ENCODE results near the gene HMGN2. TPM values are rescaled to one million over a fixed set of nuclear protein-coding genes. Genes with fewer than 3 reads are reported as not detected.

The HMGN2 gene
- polyA plus RNA-seq, 1 donor (not counting 4 experiments of a cell fraction or from before 2014, with no cell fraction given): 130 TPM

- Histone ChIP-seq H3K9me1 (ENCODE audit: control insufficient read depth, extremely low read depth, insufficient read depth, low read length) (no peaks in the 10 kb centered on the region), H3K36me3 (ENCODE audit: control insufficient read depth in 2 of 2, extremely low read depth in 1 of 2, insufficient read depth in 2 of 2, low read length in 2 of 2) (peaks cover 21 to 36% of the 10 kb centered on the region in 2 experiments), H4K20me1 (ENCODE audit: control insufficient read depth, extremely low read depth, insufficient read depth, low read length) (peaks cover 12% of the 10 kb centered on the region), H3K9ac (ENCODE audit: control insufficient read depth, extremely low read depth, insufficient read depth, low read length) (no peak overlapping the region), H3K9me3 (ENCODE audit: control insufficient read depth, low read depth, low read length) (no peaks in the 10 kb centered on the region), H3K79me2 (ENCODE audit: control insufficient read depth, insufficient read depth, low read length) (peaks cover 15% of the 10 kb centered on the region), H3K4me1 (ENCODE audit: control insufficient read depth, extremely low read depth, insufficient read depth, low read length) (peaks cover 24% of the 10 kb centered on the region), H2AFZ (ENCODE audit: control insufficient read depth, low read length) (no peak overlapping the region), H3K27ac (ENCODE audit: control insufficient read depth, insufficient read depth, low read length) (no peak overlapping the region), H3K27me3 (ENCODE audit: control insufficient read depth, extremely low read depth, insufficient read depth, low read length) (no peaks in the 10 kb centered on the region), H3K4me3 (ENCODE audit: control insufficient read depth in 2 of 3, extremely low read depth in 1 of 3, insufficient read depth in 2 of 3, low read depth in 1 of 3, low read length in 3 of 3) (no peak overlapping the region), H3K4me2 (ENCODE audit: control insufficient read depth, extremely low read depth, insufficient read depth, low read depth, low read length) (no peak overlapping the region)
- dilution Hi-C loops (cut with MboI; ENCODE audit: extremely low pct_ligation_motif_present, low sequenced_read_pairs): no loop called here
- DNase-seq (ENCODE audit: low read depth, low spot score) (no peak), FAIRE-seq (no peak)
- no peak for TF ChIP-seq EZH2 (IDR thresholded peaks at IDR 0.05; ENCODE audit: low read length)
- TF ChIP-seq CTCF (optimal IDR thresholded peaks at IDR 0.05 in 1 of 3, IDR thresholded peaks at IDR 0.05 in 1 of 3, conservative IDR thresholded peaks at IDR 0.05 in 1 of 3; ENCODE audit: extremely low read depth in 1 of 3, insufficient read depth in 2 of 3, low read length in 3 of 3): no peak
Observed at GRCh38 chr1:26475989-26476388, 3.7 kb downstream of the HMGN2 start.

GRCh38 chr1:26476958-26477357, 4.7 kb downstream of the HMGN2 start:
- Histone ChIP-seq H3K9ac (ENCODE audit: control insufficient read depth, extremely low read depth, insufficient read depth, low read length) (no peak overlapping the region), H4K20me1 (ENCODE audit: control insufficient read depth, extremely low read depth, insufficient read depth, low read length) (peaks cover 6% of the 10 kb centered on the region), H3K4me1 (ENCODE audit: control insufficient read depth, extremely low read depth, insufficient read depth, low read length) (peaks cover 15% of the 10 kb centered on the region), H2AFZ (ENCODE audit: control insufficient read depth, low read length) (no peak overlapping the region), H3K9me1 (ENCODE audit: control insufficient read depth, extremely low read depth, insufficient read depth, low read length) (no peaks in the 10 kb centered on the region), H3K27me3 (ENCODE audit: control insufficient read depth, extremely low read depth, insufficient read depth, low read length) (no peaks in the 10 kb centered on the region), H3K27ac (ENCODE audit: control insufficient read depth, insufficient read depth, low read length) (no peak overlapping the region), H3K4me2 (ENCODE audit: control insufficient read depth, extremely low read depth, insufficient read depth, low read depth, low read length) (no peak overlapping the region), H3K79me2 (ENCODE audit: control insufficient read depth, insufficient read depth, low read length) (peaks cover 15% of the 10 kb centered on the region), H3K36me3 (ENCODE audit: control insufficient read depth in 2 of 2, extremely low read depth in 1 of 2, insufficient read depth in 2 of 2, low read length in 2 of 2) (peaks cover 21 to 36% of the 10 kb centered on the region in 2 experiments), H3K4me3 (ENCODE audit: control insufficient read depth in 2 of 3, extremely low read depth in 1 of 3, insufficient read depth in 2 of 3, low read depth in 1 of 3, low read length in 3 of 3) (no peak overlapping the region), H3K9me3 (ENCODE audit: control insufficient read depth, low read depth, low read length) (no peaks in the 10 kb centered on the region)
- no peak for TF ChIP-seq EZH2 (IDR thresholded peaks at IDR 0.05; ENCODE audit: low read length)
- TF ChIP-seq CTCF (optimal IDR thresholded peaks at IDR 0.05 in 1 of 3, IDR thresholded peaks at IDR 0.05 in 1 of 3, conservative IDR thresholded peaks at IDR 0.05 in 1 of 3; ENCODE audit: extremely low read depth in 1 of 3, insufficient read depth in 2 of 3, low read length in 3 of 3): no peak
- dilution Hi-C loops (cut with MboI; ENCODE audit: extremely low pct_ligation_motif_present, low sequenced_read_pairs): no loop called here
- DNase-seq (ENCODE audit: low read depth, low spot score) (no peak), FAIRE-seq (no peak)
